ENCODE results near the gene MLH1. TPM values are rescaled to one million over a fixed set of nuclear protein-coding genes. Genes with fewer than 3 reads are reported as not detected.

Gene MLH1
- total and polyA plus RNA-seq, 10 of the 15 experiments (the other 5 are each of a cell fraction or from before 2014, with no cell fraction given) = 58.6 to 109 (median 81.4) TPM

GRCh38 chr3:36988356-36988755, 5.0 kb upstream of the MLH1 start:
- no peak for ATAC-seq
- 22% methylated on average over 2 of the region's 2 CpGs for WGBS (ENCODE audit: insufficient coverage, insufficient replicate concordance, low lambda C conversion rate, missing lambda C conversion rate)
- no TSS peak for BruUV-seq (replicated peaks)
- Histone ChIP-seq H3K27me3 (replicated peaks in 1 of 2; ENCODE audit: control insufficient read depth in 2 of 2, insufficient read depth in 2 of 2, low read length in 1 of 2) (no peaks in the 10 kb centered on the region), H3K27ac (ENCODE audit: control insufficient read depth, insufficient read depth) (peak overlapping the region; percentile 15; the same call in 1 of the 2 replicates), H3K4me2 (ENCODE audit: control insufficient read depth, insufficient read depth) (peak overlapping the region; percentile 36), H3K9ac (ENCODE audit: control insufficient read depth, insufficient read depth, low read length) (no peak overlapping the region), H3K36me3 (ENCODE audit: control insufficient read depth in 2 of 2, insufficient read depth in 2 of 2, low read length in 1 of 2) (peaks cover 1 to 24% of the 10 kb centered on the region in 2 experiments; a peak in 3 of 4 replicates), H2AFZ (ENCODE audit: control insufficient read depth, low read depth, low read length) (no peak overlapping the region), H3K9me3 (replicated peaks; ENCODE audit: control insufficient read depth, insufficient read depth, low read length) (no peaks in the 10 kb centered on the region), H3K79me2 (ENCODE audit: control insufficient read depth, insufficient read depth, low read length) (peaks cover 61% of the 10 kb centered on the region), H3K4me1 (ENCODE audit: control insufficient read depth, insufficient read depth, low read length) (no peaks in the 10 kb centered on the region), H3K4me3 (peak overlapping the region; percentile 45; the same call in 1 of the 2 replicates), H4K20me1 (ENCODE audit: control insufficient read depth, insufficient read depth) (no peaks in the 10 kb centered on the region)
- in situ Hi-C loops (cut with MboI) (no loop called here), intact Hi-C loops (cut with micrococcal nuclease; ENCODE audit: unreplicated experiment) (no loop called here)
- ChIA-PET RAD21 (ENCODE audit: unreplicated experiment) (interaction anchor here (0.8 to 1.8 kb wide), 7 partner anchors 19 to 162 kb away, joined by 3 to 11 read pairs (median 4); no protein-coding TSS in a partner anchor), POLR2A (interaction anchor here (1.0 to 1.9 kb wide), 3 partner anchors 9 to 18 kb away, joined by 3 to 10 read pairs (median 9); no protein-coding TSS in a partner anchor), SMC1A (ENCODE audit: uncharacterized antibody, unreplicated experiment) (interaction anchor here (0.6 to 7.5 kb wide), 12 partner anchors 15 to 211 kb away, joined by 3 to 46 read pairs (median 3); partner anchors contain the start of gene LRRFIP2), CTCF (interaction anchor here (0.6 to 5.2 kb wide), 4 partner anchors 10 to 83 kb away, joined by 3 to 39 read pairs (median 4); no protein-coding TSS in a partner anchor)
- DNase-seq (ENCODE audit: low read depth, low spot score) = no peak
- FAIRE-seq = no peak
- TF ChIP-seq CEBPB (IDR thresholded peaks at IDR 0.05; ENCODE audit: borderline replicate concordance in 1 of 2, low read depth in 2 of 2, low read length in 2 of 2) (no peak), NR2C2 (IDR thresholded peaks at IDR 0.05; ENCODE audit: borderline replicate concordance, control insufficient read depth, insufficient read length, low read depth) (no peak), RCOR1 (conservative IDR thresholded peaks at IDR 0.05; ENCODE audit: low read depth, low read length) (no peak), NR2F1 (conservative IDR thresholded peaks at IDR 0.05) (no peak), HDAC6 (IDR thresholded peaks at IDR 0.05; ENCODE audit: unreplicated experiment) (no peak), HSF1 (IDR thresholded peaks at IDR 0.05; ENCODE audit: low read depth, low read length) (no peak), BCL11A (IDR thresholded peaks at IDR 0.05; ENCODE audit: low read depth, low read length) (no peak), DPF2 (IDR thresholded peaks at IDR 0.05) (no peak), PBX3 (IDR thresholded peaks at IDR 0.05; ENCODE audit: insufficient replicate concordance, low read depth, low read length) (no peak), MAX (IDR thresholded peaks at IDR 0.05; ENCODE audit: low read depth, low read length) (no peak), ZBTB11 (CRISPR knock-in tag; IDR thresholded peaks at IDR 0.05) (no peak), ZNF384 (IDR thresholded peaks at IDR 0.05; ENCODE audit: borderline replicate concordance, low read depth, low read length) (no peak), HCFC1 (IDR thresholded peaks at IDR 0.05; ENCODE audit: low read length) (no peak), CBFB (IDR thresholded peaks at IDR 0.05; ENCODE audit: low read depth) (no peak), TAF1 (IDR thresholded peaks at IDR 0.05; ENCODE audit: borderline replicate concordance, low read depth, low read length) (no peak), EZH2 (IDR thresholded peaks at IDR 0.05; ENCODE audit: borderline replicate concordance, control insufficient read depth, low read depth, low read length) (no peak), ESRRA (IDR thresholded peaks at IDR 0.05; ENCODE audit: low read length) (no peak), SREBF2 (IDR thresholded peaks at IDR 0.05; ENCODE audit: low read length) (no peak)

All from GM12878 (cell line).